ENCODE data around the gene HAUS8.
"Not testable (repeated sequence)": the region's sequence is repeated elsewhere in the genome, so short reads cannot be mapped to it uniquely, and the experiment has no call there.

The HAUS8 gene

GRCh38 chr19:17035842-17036424 lies 39.3 kb downstream of the HAUS8 start:
- DNase-seq (ENCODE audit: low spot score): no peak

DNA sequence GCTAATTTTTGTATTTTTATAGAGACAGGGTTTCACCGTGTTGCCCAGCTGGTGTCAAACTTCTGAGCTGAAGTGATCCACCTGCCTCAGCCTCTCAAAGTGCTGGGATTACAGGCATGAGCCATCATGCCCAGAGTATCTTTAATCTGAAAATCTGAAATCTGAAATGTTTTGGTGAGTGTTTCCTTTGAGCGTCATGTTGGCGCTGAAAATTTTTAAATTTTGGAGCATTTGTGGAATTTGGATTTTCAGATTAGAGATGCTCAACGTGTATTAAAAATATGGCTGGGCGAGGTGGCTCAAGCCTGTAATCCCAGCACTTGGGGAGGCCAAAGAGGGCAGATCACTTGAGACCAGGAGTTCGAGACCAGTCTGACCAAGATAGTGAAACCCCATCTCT lies 43.5 kb downstream of the HAUS8 start:
- DNase-seq (ENCODE audit: low spot score): no peak

DNA sequence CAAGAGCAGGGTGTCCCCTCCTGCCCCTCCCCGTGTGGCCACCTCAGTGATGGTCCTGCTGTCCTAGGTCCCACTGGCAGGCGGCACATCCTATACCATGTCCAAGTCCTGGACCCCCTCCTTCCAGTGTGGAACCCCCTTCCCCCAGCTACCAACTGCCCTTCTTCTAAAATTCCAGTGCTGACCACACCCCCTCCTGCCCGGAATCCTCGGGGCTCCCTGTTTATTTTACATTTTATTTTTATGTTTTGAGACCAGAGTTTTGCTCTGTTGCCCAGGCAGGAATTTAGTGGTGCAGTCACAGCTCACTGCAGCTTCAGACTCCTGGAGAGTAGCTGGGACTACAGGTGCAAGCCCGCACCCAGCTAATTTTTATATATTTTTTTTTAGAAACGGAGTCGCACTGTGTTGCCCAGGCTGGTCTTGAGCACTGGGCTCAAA lies 47.7 kb downstream of the HAUS8 start:
- DNase-seq (ENCODE audit: low spot score): no peak

GRCh38 chr19:17026706-17027534 lies 48.3 kb downstream of the HAUS8 start, which contains the start of gene CPAMD8:
Gene CPAMD8 (minus strand): TSS chr19:17026810. CDS start chr19:17026642, 168 bp downstream.
- DNase-seq (ENCODE audit: low spot score): no peak

GRCh38 chr19:17025991-17026658 lies 49.1 kb downstream of the HAUS8 start:
- DNase-seq (ENCODE audit: low spot score): no peak

DNA sequence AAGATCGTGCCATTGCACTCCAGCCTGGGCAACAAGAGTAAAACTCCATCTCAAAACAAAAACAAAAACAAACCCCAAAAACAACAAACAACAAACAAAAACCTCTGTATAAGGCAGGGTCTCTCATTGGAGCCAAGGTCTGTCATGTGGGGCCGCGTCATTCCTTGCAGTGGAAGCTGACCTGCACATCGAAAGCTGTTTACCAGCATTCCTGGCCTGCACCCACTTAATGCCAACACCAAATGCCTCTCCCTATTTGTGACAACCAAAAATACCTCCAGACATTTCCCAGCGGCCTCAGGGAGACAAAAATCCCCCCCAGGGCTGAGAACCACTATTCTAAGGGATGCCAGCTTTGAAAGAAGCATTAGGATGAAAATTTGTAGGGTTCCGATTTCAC lies 49.9 kb downstream of the HAUS8 start:
- DNase-seq (ENCODE audit: low spot score): no peak

DNA sequence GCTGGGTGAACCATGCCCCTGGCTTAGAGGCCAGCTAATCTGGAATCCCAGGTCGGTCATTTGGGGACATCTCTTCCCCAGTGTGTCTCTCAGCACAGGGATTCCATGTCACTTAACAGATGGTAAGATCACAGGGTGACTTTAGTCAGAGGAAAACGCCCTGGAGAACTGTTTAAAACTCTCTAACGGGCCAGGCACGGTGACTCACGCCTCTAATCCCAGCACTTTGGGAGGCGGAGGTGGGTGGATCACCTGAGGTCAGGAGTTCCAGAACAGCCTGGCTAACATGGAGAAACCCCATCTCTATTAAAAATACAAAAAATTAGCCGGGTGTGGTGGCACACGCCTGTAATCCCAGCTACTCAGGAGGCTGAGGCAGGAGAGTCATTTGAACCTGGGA lies 50.3 kb downstream of the HAUS8 start:
- not testable (repeated sequence) for DNase-seq (ENCODE audit: low spot score)

GRCh38 chr19:17023805-17024204 lies 51.4 kb downstream of the HAUS8 start:
- no peak for DNase-seq (ENCODE audit: low spot score)

DNA sequence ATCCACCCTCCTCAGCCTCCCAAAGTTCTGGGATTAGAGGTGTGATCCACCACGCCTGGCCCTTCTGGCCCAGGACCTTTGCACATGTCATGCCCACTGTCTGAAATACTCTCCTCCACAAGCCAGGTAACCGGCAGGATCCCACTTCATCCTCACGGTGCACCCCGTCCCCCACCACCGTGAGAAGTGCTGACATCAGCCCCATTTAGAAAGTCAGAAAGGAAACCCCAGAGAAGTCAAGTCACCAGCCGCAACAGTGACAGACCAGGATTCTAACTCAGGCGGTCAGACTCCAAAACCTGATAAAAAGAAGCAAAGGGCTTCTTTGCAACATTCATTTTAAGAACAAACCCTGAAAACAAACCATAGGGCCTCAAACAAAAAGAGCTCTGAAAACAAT lies 52.5 kb downstream of the HAUS8 start:
- DNase-seq (ENCODE audit: low spot score): no peak

DNA sequence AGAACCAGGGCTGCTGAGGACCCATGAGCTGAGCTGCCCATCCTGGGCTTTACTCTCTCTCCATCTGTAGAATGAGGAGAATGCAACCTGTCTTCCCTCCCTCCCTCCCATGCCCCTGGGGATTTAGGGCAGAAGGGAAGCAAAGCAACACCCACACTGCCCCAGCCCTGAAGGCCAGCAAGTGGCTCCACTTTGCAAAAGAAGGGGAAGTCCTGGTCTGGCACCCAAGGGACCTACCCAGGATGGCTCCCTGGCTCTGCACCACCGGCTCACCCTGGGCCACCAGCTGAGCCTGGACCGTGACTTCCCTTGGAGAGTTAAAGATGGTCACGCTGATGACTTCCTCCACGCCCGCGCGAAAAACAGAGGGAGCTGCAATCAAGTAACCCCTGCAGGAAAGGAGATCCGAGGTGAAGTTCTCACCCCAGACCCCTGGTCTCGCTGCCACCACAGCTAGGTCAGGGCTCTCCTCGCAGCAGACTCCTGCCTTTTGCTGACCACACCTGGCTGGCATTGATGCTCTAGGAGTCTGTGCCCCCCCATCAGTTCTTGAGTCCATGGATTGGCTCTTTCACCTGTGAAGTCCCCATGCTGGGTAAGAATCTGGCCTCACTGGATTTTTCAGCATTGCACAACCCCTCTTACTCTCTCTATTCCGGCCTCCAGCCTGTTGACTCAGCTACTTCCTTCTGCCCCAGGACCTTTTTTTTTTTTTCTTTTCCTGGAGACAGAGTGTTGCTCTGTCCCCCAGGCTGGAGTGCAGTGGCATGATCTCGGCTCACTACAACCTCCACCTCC lies 53.3 kb downstream of the HAUS8 start:
- no peak for DNase-seq (ENCODE audit: low spot score)

DNA sequence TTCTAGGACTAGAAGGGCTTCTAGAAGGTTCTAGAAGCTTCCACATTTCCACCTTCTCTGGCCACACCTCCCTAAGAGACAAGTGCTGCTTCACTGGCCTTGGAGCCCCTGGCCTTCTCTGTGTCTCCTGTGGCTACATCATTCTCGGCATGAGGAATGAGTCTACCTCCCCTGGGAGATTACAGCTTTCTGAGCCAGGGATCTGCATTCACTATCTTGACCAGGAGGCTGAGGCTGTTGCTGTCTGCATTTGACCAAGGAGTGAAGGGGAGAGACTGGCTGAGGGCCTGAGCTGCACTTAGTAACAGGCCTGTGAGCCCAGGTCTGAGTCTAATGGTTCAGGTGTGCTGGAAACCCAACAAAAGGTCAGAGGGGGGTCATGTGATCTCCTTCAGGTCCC lies 53.9 kb downstream of the HAUS8 start:
- DNase-seq (ENCODE audit: low spot score): no peak

GRCh38 chr19:17020823-17021222 lies 54.4 kb downstream of the HAUS8 start:
- DNase-seq (ENCODE audit: low spot score): no peak

DNA sequence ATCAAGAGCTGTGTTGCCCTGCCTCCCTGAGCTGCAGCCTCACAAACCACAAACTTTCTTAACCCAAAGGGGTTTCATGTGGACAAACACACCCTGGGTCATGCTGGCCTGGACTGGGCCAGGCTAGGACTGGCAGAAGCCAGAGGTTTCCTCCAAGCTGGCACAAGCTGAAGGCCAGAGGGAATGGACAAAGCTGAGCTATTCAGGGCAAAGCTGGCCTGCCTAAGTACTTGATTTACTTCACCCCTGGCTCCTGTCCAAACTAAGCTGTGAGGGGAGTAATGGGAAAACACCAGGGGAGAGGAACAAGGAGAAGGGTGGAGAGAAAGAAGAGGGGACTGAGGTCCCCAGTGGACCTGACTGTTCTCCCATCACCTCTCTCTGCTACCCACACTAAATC lies 54.9 kb downstream of the HAUS8 start:
- no peak for DNase-seq (ENCODE audit: low spot score)

DNA sequence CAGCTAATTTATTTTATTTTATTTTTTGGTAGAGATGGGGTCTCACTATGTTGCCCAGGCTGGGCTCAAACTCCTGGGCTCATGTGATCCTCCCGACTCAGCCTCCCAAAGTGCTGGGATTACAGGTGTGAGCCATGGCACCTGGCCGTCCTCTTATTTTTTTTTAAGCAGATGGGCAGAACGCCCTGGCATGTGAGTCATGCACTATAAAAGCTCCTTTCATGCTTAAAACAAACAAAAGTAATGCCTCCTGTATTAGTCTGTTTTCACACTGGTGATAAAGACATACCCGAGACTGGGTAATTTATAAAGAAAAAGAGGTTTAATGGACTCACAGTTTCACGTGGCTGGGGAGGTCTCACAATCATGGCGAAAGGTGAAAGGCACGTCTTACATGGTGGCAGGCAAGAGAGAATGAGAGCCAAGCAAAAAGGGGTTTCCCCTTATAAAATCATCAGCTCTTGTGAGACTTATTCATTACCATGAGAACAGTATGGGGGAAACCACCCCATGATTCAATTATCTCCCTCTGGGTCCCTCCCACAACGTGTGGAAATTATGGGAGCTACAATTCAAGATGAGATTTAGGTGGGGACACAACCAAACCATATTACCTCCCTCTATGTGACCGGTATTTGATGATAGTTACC lies 60.9 kb downstream of the HAUS8 start:
- not testable (repeated sequence) for DNase-seq (ENCODE audit: low spot score)

- no peak for DNase-seq (ENCODE audit: low spot score)
These were observed 63.8 kb downstream of the HAUS8 start for GRCh38 chr19:17011485-17011884.

DNA sequence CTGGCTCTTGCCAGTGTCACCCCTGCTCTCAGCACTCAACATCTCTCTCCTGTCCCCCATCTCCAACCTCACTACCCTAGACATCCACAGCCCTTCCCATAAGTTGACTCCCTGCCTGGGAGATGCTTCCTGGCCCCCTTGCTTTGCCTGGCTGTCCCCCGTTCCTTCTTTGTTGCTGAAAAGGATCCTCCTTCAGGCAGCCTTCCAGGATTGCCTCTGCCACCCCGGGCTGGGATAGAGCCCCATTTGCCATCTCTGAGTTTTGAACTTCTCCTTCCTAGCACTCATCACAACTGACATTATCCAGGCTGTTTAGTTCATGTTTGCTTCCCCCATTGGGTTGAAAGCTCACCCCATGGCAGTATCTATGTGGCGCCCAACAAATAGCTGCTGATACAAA lies 68.7 kb downstream of the HAUS8 start:
- no peak for DNase-seq (ENCODE audit: low spot score)

GRCh38 chr19:17005000-17005399 lies 70.3 kb downstream of the HAUS8 start:
- DNase-seq (ENCODE audit: low spot score): no peak

- no peak for DNase-seq (ENCODE audit: low spot score)
These were observed 70.9 kb downstream of the HAUS8 start for GRCh38 chr19:17004386-17004785.

GRCh38 chr19:17002455-17002854 lies 72.8 kb downstream of the HAUS8 start:
- DNase-seq (ENCODE audit: low spot score): no peak

DNA sequence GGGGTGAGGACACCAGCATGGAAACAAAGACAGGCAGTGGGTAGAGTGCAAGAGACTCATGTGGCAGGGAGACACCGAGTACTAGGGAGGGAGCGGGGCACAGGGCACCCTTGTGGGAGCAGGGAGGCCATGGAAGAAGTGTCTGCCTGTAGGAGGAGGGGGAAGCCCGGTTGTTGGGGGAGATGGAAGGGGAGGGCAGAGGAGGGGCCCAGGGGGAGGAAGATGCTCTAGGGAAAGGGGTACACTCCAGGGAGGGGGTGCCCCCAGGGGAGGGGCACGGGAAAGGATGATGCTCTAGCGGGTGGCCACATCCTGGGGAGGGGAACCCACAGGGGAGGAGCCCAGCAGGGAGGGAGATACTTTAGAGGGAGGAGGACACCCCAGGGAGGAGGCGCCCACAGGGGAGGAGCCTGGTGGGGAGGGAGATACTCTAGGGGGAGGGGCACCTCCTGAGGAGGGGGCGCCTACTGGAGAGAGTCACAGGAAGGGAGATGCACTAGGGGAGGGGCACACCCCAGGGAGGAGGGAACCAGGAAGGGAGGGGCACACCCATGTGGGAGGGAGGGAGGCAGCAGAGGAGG lies 73.6 kb downstream of the HAUS8 start:
- no peak for DNase-seq (ENCODE audit: low spot score)
